Natural killer cell (primary cell): ENCODE measurements around the gene OLA1. TPM values are rescaled to one million over a fixed set of nuclear protein-coding genes. Genes with fewer than 3 reads are reported as not detected.

Experiments used
- ATAC-seq, 3 donors: fragments of 150-1000 bp in 2 of 3; fragments of 200-7000 bp in 1 of 3; cut with Tn5 transposase; 1 replicate in 1 of 3; 2 replicates in 2 of 3; pipeline ENCODE4 v1.10.0; 2021; ENCODE audit warnings: mild to moderate bottlenecking in 2 of 3, moderate library complexity in 2 of 3
- DNase-seq, 2 donors: peaks; one replicate each; pipeline versions ENCODE4 v3.0.0 to v3.0.0-alpha.2; 2013 to 2021; ENCODE audit warnings: mixed read lengths in 1 of 2
- H3K27ac ChIP-seq: one replicate; pipeline ENCODE4 v1.5.1; 2013; ENCODE audit warnings: mild to moderate bottlenecking, low read length
- H3K27me3 ChIP-seq: one replicate; pipeline ENCODE4 v1.6.1; 2013; ENCODE audit warnings: low read length; ENCODE audit not compliant: control insufficient read depth, insufficient read depth
- H3K36me3 ChIP-seq: one replicate; pipeline ENCODE4 v1.6.1; 2013; ENCODE audit warnings: low read length; ENCODE audit not compliant: control insufficient read depth, insufficient read depth
- H3K4me1 ChIP-seq: one replicate; pipeline ENCODE4 v1.6.1; 2013; ENCODE audit warnings: low read length; ENCODE audit not compliant: control insufficient read depth, insufficient read depth
- H3K4me3 ChIP-seq: one replicate; pipeline ENCODE4 v1.5.1; 2013; ENCODE audit warnings: low read length
- H3K9me3 ChIP-seq: one replicate; pipeline ENCODE4 v1.6.1; 2013; ENCODE audit warnings: low read length; ENCODE audit not compliant: control insufficient read depth, insufficient read depth
- H3K27ac Mint-ChIP-seq, 2 donors: one replicate each; pipeline ENCODE4 v1.8.0; 2022; ENCODE audit warnings: mild to moderate bottlenecking in 2 of 2, mixed read lengths in 2 of 2, moderate library complexity in 1 of 2
- H3K27me3 Mint-ChIP-seq, 2 donors: one replicate each; pipeline ENCODE4 v1.8.0; 2022; ENCODE audit warnings: low read depth in 2 of 2, mixed read lengths in 2 of 2
- H3K36me3 Mint-ChIP-seq: one replicate; pipeline ENCODE4 v1.8.0; 2022; ENCODE audit warnings: mixed read lengths
- H3K4me1 Mint-ChIP-seq, 2 donors: one replicate each; pipeline ENCODE4 v1.8.0; 2022; ENCODE audit warnings: mixed read lengths in 2 of 2
- H3K4me3 Mint-ChIP-seq: one replicate; pipeline ENCODE4 v1.8.0; 2022; ENCODE audit warnings: mild to moderate bottlenecking, moderate library complexity, mixed read lengths
- H3K9me3 Mint-ChIP-seq, 2 donors: one replicate each; pipeline ENCODE4 v1.8.0; 2022; ENCODE audit warnings: mixed read lengths in 2 of 2
- CTCF ChIP-seq: fragments of 200-600 bp; IDR thresholded peaks from one replicate; pipeline ENCODE4 v1.8.0; 2022; ENCODE audit warnings: antibody characterized with exemption
- WGBS: methylation state at CpG from one replicate; pipeline ENCODE4 v1.1.7; 2013; ENCODE audit warnings: missing lambda C conversion rate; ENCODE audit not compliant: insufficient coverage; 5-methylcytosine and 5-hydroxymethylcytosine counted together
- intact Hi-C: fragments of 100-400 bp; cut with micrococcal nuclease; formaldehyde crosslinking; loops from one replicate; pipeline ENCODE4 v1.14.2; 2022
- total RNA-seq, 4 donors: library from RNA; stranded (reverse); fragments of 120-200 nt in 1 of 4; gene quantifications; one replicate each; pipeline versions ENCODE4 v1.2.3 to v1.2.4, GENCODE V29; 2013 to 2022

Gene OLA1
- 10 to 100 TPM; 42.3 to 45.9 (median 43.9) TPM for total RNA-seq
- total RNA-seq (2013), result 60.6 TPM

GRCh38 chr2:174248187-174248997 is at the start of gene OLA1:
Gene OLA1 (minus strand): TSS chr2:174248532. CDS start chr2:174246815, 1,717 bp downstream.
- H3K4me3 ChIP-seq, result peak within 1 kb of the TSS; percentile 87
- no peak for TF ChIP-seq CTCF
- Mint-ChIP-seq H3K27ac (peak within 1 kb of the TSS; percentile 78 to 91), H3K27me3 (peaks cover 2 to 6% of the 10 kb centered on the region in 2 donors), H3K9me3 (no peaks in the 10 kb centered on the region), H3K4me3 (peak within 1 kb of the TSS; percentile 90), H3K36me3 (no peaks in the 10 kb centered on the region), H3K4me1 (peaks cover 19 to 29% of the 10 kb centered on the region in 2 donors)
- under 1% methylated on average over 85 of the region's 85 CpGs for WGBS
- H3K9me3 ChIP-seq, result no peaks in the 10 kb centered on the region
- no peaks in the 10 kb centered on the region for H3K27me3 ChIP-seq
- intact Hi-C loops, result loop anchor here (1.0 kb wide), 3 partner anchors 93 to 285 kb away; partner anchors contain the start of gene SCRN3
- DNase-seq (peak; percentile 94 to 97), ATAC-seq (peak; percentile 96 to 99 (median 96))
- peaks cover 13% of the 10 kb centered on the region for H3K4me1 ChIP-seq
- H3K36me3 ChIP-seq, result no peaks in the 10 kb centered on the region
- H3K27ac ChIP-seq, result peak within 1 kb of the TSS; percentile 70

GRCh38 chr2:174292908-174293307 is 44.6 kb upstream of the OLA1 start:
- Histone ChIP-seq H3K27me3 (peaks cover 6% of the 10 kb centered on the region), H3K36me3 (no peaks in the 10 kb centered on the region), H3K4me3 (no peak overlapping the region), H3K9me3 (no peaks in the 10 kb centered on the region), H3K27ac (no peak overlapping the region), H3K4me1 (no peaks in the 10 kb centered on the region)
- no peak for DNase-seq
- no CpG with 5 or more reads among the region's 1 CpG for WGBS
- Mint-ChIP-seq H3K4me3 (no peak overlapping the region), H3K4me1 (no peaks in the 10 kb centered on the region), H3K36me3 (no peaks in the 10 kb centered on the region), H3K27ac (no peak overlapping the region), H3K9me3 (no peaks in the 10 kb centered on the region), H3K27me3 (peaks cover 22 to 39% of the 10 kb centered on the region in 2 donors)
- TF ChIP-seq CTCF, result no peak
- ATAC-seq, result no peak
- intact Hi-C loops, result no loop called here

DNA sequence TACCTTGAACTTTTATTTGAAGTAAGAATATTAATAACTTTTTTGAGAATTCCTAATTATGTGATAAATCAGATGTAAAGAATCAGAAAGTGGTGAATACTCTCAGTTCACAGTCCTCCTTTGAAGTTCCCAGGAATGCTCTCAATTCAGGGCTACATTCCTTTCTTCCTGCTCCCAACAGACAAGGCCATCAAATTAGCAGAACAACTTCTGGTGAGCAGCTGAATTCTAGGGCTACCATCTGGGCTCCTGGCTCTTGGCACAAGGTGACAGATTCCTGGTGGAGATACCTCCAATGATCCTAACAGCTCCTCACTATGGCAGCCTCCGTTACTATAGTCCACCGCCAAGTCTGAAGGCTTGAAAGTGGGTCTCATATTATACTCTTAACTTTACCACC is 37.8 kb upstream of the OLA1 start:
- TF ChIP-seq CTCF, result no peak
- Histone ChIP-seq H3K4me1 (no peaks in the 10 kb centered on the region), H3K27me3 (peaks cover 2% of the 10 kb centered on the region), H3K4me3 (no peak overlapping the region), H3K27ac (no peak overlapping the region), H3K9me3 (no peaks in the 10 kb centered on the region), H3K36me3 (no peaks in the 10 kb centered on the region)
- no peak for DNase-seq
- Mint-ChIP-seq H3K36me3 (no peaks in the 10 kb centered on the region), H3K9me3 (no peaks in the 10 kb centered on the region), H3K4me3 (no peak overlapping the region), H3K27me3 (peaks cover 26 to 53% of the 10 kb centered on the region in 2 donors), H3K27ac (no peak overlapping the region), H3K4me1 (no peaks in the 10 kb centered on the region)
- intact Hi-C loops, result no loop called here
- 100% methylated on average over 2 of the region's 2 CpGs for WGBS
- ATAC-seq, result no peak
